HG03066 (cell line): Measurements from ENCODE around the gene ATP1B2.
A peak's percentile ranks its signal among the peaks of the same experiment; 100 is the strongest.
"Not testable (repeated sequence)": the region's sequence is repeated elsewhere in the genome, so short reads cannot be mapped to it uniquely, and the experiment has no call there.

Experiments used
- ATAC-seq: cut with Tn5 transposase; IDR thresholded peaks from one replicate; pipeline ENCODE4 v1.9.1; 2021; ENCODE audit warnings: low read depth; ENCODE audit not compliant: unreplicated experiment

The ATP1B2 gene, protein sequence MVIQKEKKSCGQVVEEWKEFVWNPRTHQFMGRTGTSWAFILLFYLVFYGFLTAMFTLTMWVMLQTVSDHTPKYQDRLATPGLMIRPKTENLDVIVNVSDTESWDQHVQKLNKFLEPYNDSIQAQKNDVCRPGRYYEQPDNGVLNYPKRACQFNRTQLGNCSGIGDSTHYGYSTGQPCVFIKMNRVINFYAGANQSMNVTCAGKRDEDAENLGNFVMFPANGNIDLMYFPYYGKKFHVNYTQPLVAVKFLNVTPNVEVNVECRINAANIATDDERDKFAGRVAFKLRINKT

DNA sequence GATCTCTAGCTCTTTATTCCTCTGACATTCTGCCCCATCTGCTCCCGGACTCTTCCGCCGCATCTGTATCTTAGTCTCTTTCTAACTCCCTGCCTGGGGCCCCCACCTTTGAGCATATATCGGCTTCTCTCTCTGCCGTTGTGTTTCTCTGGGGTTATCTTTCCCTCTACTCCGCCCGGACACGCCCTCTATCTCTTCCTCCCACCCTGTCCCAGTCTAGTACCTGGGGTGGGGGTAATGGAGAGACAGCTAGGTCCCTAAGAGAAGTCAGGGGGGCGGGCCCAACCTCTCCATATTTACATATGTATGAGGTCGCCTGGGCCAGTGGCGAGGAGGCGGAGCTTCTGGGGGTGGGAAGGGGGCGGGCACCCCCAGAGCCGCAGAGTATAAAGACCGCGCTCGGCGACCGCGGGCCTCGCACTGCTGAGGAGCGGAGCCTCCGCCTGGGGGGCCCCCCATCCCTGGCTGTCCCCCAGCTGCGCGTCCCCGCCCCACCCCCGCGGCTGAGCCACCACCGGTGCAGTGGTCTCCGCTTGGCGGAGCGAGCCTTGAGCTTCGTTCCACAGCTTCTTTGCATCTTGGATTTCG, at the start of gene ATP1B2:
TSS of gene ATP1B2 (plus strand) at position 418 of the 588 bp plus-strand sequence. CDS start 593 bp downstream, outside the sequence.
- no peak for ATAC-seq

DNA sequence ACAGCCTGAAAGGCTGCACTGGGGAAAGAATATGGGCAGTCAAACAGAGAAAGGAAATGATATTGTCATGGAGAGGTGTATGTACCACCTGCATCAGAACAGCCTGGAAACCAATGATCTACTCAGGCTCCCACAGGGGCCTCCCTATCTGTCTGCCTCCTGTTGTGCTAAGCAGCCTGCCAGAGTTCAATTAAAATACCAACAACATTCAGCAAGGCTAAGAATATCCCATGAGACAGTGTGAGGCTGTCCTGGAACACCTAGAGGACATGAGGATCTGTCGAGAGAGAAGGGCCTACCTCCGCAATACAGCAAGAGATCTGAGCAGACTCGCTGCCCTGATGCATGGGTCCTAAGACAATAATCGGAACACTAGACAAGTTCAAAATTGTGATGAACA, 44.4 kb upstream of the ATP1B2 start:
- no peak for ATAC-seq

DNA sequence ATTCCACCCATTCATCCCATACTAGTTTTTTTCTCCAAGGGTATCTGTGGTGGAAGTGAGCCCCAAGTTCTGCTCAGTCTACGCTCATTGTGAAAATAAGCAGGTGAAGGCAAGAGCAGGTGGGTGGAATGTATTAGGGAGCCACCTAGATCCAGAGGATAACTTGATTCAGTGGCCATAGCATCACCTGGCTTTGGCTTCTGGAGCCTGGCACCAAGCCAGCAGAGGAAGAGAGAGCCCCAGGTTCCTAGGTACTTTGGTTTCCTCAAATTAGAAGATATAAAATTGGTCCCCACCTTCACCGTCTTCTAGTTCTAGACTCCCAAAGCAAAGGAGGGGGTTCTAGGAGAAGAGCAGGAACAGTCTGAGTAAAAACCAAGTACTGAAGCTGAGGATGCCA, 40.1 kb upstream of the ATP1B2 start:
- no peak for ATAC-seq

DNA sequence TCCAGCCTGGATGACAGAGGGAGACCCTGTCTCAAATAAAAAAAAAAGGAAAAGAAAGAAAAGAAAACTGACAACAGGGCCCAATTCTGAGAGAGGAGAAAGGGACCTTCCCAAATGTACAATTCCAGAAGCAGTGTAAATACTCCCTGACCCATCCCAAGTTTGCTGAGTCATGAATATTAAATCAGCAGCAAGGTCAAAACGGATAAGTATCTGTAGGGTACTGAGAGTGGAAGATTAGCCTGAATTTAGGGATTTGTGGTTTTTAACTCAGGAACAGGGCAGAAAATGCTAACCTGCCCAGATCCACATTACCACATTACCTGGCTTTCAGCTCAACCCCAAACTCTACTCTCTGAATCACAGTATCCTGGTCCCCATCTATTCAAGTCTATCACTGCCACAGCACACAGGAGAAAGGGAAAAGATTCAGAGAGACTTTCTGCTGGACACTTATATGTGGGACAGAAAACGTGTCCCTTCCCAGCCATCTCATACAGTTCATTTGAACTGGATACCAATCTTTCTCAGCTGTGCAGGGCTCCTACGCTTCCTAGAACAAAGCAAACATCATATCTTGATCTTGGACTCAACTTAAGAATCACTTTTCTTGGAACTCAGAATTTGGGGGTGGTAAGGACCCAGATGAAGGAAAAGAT, 39.0 kb upstream of the ATP1B2 start:
- ATAC-seq: no peak

DNA sequence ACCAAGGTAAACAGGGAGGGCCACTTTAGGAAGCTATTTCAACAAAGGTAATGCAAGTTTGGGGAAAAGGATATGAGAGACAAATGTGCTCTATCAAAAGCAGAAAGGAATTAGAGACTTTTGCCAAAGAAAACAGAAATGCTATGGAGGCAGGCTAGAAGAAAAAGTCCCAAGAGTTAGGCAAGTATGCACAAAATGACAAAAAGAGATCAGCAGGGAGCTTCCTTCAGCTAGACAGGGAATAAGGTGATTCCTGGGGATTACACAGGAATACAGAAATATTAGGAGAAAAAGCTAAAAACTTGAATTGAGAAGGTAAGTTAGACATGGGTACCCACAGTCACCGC, 38.5 kb upstream of the ATP1B2 start:
- ATAC-seq: no peak

DNA sequence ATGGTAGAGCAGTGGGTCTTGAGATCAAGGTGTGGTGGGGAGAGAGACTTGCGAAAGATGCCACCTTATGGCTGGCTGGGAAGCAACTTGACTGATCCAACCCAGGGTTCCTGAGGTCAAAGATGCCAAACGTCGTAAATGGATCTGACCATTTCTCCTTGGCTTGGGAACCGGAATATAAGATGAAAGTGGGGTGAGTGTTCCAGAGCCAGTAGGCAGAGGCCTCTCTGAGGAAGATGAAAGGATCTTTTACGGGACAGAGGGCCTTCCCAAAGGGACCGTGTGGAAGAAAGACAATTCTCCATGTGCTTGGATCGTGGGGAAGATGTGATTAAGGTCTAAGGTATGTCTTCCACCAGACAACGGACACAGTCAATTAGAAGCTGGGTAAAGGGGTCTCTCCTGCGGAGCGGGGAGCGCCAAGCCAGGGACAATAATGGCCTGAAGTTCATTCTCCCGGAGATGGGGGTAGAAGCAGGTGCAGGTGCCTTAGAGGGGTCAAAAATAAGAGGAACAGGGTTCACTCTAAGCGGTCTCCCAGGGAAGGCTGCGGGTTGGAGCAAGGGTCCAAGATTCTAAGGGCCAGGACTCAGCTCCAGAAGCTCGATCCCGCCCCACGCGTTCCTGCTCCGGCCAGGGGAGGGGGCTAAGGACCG, 36.8 kb upstream of the ATP1B2 start:
- peak; percentile 2 for ATAC-seq

DNA sequence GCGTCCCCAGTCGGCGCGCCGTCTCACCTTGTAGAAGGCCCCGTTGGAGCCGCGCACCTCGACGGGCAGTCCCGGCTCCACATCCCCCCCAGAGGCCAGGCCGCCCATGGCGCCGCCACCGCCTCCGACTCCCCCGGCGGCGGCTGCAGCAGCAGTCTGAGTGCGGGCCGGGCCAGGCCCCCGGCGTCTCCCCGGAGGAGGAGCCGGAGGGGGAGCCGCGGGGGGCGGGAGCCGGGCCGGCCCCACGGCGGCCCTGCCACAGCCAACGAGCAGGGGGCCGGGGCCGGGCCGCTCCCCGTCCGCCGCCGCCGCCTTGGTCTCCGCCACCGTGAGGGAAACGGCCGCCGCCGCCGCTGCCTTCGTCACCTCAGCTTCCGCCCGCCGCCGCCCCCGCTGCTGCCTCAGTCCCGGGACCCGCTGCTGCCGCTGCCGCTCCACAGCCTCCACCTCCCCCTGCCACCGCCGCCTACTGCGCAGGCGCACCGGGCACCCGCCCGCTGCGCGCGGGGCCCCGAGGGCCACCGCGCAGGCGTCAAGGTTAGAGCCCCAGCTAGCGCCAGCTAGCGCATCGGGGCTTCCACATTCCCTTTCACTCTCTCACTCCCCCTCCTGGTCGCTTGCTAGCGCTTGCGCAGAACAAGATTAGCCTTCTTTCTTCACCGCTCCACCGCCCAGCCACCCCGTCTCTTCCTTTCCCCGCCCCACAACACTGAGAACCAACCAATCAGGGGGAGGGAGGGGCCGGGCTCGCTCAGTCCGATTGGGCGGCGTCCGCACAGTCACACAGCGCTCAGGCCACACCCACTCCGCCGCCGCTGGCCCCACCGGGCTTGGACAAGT, 36.1 kb upstream of the ATP1B2 start, which contains the start of gene FXR2:
TSS of gene FXR2 (minus strand) at position 473 of the 840 bp plus-strand sequence. CDS start at position 108, 365 bp downstream.
- peak; percentile 82 for ATAC-seq

DNA sequence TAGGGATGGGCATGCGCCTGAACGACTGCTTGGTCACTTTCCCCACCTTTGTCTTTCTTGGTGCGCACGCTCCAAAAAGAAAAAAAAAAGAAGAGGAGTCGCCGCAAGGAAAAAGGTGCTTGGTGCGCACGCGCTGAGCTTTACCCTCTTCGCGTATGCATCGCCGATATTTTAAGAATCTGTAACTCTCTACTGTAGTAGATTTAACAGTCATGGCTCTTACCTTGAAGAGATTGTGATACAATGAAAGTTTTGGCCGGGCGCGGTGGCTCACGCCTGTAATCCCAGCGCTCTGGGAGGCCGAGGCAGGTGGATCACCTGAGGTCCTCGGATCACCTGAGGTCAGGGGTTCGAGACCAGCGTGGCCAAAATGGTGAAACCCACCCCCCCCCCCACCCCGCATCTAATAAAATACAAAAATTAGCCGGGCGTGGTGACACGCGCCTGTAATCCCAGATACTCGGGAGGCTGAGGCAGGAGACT, 35.4 kb upstream of the ATP1B2 start:
- no peak for ATAC-seq

DNA sequence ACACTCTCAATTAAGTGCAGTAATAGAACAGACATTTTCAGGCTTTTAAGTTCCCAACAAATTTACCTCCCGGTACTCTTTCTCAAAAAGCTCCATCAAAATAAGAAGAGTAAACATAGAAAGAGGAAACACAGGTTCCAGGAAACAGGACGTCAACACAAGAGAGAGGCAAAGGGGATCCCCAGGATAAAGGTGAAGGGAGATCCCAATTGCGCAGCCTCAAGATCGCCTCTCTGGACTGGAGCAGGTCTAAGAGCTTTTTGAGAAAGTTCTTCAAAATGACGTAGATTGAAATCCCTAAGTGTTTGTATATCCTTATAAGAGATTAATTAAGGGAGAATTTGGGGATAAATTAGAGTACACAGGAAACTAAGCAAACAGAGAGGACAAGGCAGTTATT, 32.1 kb upstream of the ATP1B2 start:
- no peak for ATAC-seq

DNA sequence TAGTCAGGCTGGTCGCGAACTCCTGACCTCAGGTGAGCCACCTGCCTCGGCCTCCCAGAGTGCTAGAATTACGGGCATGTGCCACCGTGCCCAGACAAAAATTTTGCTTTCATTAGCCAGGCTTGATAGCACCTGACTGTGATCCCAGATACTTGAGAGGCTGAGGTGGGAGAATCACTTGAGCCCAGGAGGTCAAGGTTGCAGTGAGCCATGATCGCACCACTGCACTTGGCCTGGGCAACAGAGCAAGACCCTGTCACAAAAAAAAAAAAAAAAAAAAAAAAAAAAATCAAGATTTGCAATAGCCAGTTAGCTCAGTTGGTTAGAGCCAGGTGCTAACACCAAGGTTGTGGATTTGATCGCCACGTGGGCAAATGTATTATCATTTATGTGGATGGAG, 29.9 kb upstream of the ATP1B2 start:
- ATAC-seq: no peak

DNA sequence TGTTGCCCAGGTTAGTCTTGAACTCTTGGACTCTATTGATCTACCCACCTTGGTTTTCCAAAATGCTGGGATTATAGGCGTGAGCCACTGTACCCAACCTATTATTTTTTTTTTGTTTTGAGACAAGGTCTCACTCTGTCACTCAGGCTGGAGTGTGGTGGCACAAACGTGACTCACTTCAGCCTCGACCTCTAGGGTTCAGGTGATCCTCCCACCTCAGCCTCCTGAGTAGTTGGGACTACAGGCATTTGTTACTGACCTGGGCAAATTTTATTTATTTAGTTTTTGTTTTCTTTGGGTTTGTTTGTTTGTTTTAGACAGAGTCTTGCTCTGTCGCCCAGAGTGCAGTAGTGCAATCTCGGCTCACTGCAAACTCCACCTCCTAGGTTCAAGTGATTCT, 27.1 kb upstream of the ATP1B2 start:
- ATAC-seq: no peak

DNA sequence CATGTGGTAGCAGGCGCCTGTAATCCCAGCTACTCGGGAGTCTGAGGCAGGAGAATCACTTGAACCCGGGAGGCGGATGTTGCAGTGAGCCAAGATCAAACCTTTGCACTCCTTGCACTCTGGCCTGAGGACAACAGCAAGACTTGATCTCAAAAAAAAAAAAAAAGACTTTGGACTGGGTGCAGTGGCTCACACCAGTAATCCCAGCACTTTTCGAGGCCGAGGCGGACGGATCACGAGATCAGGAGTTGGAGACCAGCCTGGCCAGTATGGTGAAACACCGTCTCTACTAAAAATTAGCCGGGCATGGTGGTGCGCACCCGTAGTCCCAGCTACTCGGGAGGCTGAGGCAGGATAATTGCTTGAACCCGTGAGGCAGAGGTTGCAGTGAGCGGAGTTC, 25.0 kb upstream of the ATP1B2 start:
- not testable (repeated sequence) for ATAC-seq

DNA sequence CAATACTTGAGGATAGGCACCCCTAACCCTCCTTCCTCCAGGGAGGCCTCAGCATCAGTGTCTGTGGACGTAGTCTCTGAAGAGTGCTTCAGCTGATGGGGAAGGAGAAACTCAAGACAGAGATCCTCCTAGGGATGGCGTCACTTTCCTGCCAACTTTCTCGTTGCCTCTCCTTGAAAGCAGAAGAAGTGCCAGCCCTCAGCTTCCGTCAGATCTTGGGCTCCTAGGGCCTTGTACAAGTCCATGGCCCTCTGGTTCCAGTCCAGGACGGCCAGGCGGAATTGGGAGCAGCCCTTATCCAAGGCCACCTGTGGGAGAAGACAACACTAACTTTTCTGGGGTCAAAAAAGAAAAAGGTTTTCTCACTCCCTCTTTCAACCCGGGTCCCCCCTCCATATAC, 24.4 kb upstream of the ATP1B2 start:
- no peak for ATAC-seq

DNA sequence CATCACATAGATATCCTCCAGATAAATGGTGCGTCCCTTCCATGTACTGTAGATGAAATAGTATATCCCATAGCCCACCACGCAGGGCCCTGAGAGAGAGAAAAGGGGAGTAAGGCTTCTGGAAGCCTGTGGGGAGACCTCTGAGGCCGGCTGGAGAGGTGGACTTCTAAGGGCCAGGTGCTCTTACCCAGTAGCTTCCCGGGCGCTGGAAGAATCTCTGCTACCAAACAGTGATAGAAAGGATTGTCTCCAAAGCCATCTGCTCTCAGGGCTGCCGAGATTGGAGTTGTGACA, 23.8 kb upstream of the ATP1B2 start:
- no peak for ATAC-seq

DNA sequence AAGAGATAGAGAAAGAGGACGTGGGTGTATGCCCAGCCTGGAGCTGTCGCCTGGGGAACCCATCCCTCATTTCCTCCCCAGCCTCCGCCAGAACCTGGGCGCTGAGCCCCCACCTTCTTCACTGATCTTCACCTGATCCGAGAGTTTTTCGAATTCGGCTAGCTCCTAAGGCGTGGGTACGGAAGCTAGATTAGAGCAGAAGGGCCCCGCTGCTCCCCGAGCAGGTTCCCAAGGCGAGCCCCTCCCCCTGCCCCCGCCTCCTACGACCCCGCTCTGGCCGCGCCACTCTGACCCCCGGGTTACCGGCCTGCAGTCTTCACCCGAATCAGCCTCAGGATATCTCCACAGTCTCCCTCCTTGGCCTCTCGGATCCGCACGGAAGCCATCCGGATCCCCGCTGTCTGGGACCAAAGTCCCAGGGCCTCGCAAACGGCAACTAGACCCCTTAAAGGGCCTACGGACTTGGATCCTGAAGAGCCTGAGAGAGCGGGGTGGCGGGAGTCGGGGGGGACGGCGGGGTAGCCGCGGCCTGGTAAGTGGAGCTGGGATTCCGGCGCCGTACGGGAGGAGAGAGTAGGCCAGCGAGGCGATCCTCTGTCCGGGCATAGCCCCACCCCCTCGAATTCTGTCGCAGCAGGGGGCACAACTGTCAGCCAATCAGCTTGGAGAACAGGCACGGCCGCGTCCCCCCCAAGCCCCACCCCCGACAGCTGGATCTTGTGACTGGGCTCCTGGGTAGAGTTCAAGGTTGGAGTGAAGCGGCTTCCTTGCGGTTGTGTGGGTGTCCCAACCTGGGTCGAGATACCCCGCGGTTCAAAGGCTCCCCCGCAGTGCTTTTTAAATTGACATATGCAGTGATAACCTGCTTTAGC, 23.2 kb upstream of the ATP1B2 start, which contains the start of gene SAT2:
TSS of gene SAT2 (minus strand) at position 572 of the 872 bp plus-strand sequence. CDS start at position 386, 186 bp downstream.
- ATAC-seq: peak; percentile 84

DNA sequence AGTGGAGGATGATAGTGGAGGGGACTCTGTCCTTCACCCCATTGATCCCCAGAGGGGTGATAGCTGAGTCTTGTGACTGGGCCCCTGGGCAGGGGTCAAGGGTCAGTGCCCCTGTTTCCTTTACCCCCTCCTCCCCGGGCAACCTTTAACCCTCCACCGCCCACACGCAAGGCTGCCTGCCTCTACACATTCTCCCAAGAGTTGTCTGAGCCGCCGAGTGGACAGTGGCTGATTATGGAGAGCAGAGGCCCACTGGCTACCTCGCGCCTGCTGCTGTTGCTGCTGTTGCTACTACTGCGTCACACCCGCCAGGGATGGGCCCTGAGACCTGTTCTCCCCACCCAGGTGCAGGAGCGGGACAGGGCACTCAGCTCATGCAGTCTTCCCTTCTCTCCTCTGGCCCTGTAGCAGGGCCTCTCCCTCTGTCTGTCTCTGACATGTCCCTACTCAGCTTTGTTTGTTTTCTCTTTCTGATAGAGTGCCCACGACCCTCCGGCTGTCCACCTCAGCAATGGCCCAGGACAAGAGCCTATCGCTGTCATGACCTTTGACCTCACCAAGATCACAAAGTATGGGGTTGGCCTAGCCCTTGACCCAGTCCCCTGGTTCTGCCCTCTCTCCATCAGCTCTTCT, 20.7 kb upstream of the ATP1B2 start, which contains the start of gene SHBG:
TSS of gene SHBG (plus strand) at position 197 of the 633 bp plus-strand sequence. CDS start at position 235, 38 bp downstream.
- ATAC-seq: no peak

DNA sequence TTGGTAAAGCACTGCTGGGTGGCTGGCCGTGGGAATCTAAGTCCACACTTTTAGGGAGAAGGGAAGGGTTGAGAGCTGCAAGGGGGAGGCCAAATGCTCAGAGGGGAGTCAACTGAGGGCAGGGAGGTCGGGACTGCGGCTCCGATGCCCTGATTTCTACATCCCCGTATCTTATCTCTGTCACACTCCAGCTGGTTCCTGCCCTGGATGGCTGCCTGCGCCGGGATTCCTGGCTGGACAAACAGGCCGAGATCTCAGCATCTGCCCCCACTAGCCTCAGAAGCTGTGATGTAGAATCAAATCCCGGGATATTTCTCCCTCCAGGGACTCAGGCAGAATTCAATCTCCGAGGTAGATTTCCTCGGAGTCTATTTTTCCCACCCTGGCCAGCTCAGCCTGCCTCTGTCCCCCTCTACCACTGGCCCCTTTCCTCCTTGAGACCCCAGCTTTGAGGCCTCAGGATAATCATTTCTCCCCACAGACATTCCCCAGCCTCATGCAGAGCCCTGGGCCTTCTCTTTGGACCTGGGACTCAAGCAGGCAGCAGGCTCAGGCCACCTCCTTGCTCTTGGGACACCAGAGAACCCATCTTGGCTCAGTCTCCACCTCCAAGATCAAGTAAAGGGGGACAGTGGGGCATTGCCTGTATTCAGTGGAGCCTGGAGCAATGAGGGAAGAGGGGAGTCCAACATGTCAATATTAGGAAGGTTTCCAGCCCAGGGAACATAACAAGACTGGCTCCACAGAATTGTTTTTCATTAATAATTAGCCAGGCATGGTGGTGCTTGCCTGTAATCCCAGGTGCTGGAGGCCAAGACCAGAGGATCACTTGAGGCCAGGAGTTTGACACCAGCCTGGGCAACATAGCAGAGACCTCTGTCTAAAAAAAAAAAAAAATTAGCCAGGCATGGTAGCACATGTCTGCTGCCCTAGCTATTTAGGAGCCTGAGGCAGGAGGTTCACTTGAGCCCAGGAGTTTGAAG, 19.0 kb upstream of the ATP1B2 start:
- no peak for ATAC-seq

DNA sequence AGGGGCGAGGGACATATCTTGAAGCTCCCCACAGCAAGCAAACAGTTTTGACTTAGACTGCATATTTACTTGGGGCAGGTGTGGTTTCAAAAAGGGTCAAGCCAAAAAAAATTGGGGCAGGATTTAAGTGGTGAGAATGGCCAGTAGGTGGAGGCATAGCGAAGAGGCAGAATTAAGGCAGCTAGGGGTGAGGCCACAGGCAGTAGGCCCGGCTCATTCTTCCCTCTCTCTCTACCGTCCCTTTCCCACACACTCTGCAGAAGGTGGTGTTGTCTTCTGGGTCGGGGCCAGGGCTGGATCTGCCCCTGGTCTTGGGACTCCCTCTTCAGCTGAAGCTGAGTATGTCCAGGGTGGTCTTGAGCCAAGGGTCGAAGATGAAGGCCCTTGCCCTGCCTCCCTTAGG, 18.2 kb upstream of the ATP1B2 start:
- no peak for ATAC-seq
